WI38 (cell line): ENCODE results near the gene THSD4.
A peak's percentile ranks its signal among the peaks of the same experiment; 100 is the strongest.

Experiments used
- H3K4me3 ChIP-seq: 2 replicates; pipeline ENCODE4 v1.5.1; 2011; ENCODE audit warnings: low read depth, mild to moderate bottlenecking, control low read depth, low read length
- TF ChIP-seq, protein P1 (sequence below): IDR thresholded peaks from 2 replicates; pipeline ENCODE4 v1.5.1; 2012; ENCODE audit warnings: low read depth, mild to moderate bottlenecking, control low read depth, low read length

Gene THSD4

DNA sequence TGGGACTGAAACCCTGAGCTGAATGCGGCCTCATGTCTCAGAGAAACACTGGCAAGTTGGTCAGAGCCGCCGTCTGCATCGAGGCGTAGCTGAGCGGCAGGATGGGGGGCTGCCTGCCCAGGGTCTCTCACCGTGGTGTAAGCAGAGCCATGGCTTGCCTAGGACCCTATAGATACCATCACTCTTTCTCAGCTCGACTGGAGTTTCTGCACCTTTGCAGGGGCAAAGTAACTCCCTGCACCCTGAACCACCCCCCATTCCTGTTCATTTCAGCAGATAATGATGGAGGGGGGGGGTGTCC, 666.6 kb downstream of the THSD4 start:
- TF ChIP-seq, protein P1, sequence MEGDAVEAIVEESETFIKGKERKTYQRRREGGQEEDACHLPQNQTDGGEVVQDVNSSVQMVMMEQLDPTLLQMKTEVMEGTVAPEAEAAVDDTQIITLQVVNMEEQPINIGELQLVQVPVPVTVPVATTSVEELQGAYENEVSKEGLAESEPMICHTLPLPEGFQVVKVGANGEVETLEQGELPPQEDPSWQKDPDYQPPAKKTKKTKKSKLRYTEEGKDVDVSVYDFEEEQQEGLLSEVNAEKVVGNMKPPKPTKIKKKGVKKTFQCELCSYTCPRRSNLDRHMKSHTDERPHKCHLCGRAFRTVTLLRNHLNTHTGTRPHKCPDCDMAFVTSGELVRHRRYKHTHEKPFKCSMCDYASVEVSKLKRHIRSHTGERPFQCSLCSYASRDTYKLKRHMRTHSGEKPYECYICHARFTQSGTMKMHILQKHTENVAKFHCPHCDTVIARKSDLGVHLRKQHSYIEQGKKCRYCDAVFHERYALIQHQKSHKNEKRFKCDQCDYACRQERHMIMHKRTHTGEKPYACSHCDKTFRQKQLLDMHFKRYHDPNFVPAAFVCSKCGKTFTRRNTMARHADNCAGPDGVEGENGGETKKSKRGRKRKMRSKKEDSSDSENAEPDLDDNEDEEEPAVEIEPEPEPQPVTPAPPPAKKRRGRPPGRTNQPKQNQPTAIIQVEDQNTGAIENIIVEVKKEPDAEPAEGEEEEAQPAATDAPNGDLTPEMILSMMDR, result no peak
- no peak overlapping the region for H3K4me3 ChIP-seq

DNA sequence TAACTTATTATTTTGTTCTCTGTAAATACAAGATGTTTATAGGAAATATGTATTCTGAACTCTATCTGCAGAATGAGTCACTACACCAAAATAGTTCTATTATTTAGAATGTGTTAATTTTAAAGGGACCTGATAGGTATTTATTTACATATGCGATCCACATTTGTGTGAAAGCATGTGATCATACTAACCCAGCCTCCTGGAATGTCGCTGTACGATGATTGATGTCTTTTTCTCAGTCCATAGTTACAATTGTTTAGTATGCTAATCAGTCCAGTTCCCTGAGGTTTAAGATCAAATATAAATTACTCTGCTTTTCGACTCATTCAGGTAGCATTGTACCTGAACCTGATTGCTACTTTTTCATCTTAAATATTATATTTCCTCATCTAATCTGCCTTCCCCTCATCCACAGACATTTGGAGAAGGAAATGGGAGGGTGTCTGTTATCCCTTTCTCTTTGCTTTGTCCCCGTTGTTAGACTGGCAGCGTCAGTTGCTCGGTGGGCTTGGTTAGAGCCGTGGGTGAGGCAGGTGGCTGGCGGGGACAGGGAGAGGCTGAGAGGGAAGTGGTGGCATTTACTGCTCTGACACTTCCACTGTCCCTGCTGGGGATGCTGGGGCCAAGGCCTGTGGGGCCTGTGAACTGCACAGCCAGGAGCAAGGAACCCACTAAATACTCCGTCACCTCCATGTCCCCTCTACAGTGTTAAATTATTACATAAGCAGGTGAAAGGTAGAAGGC, 667.3 kb downstream of the THSD4 start:
- no peak overlapping the region for H3K4me3 ChIP-seq
- TF ChIP-seq, protein P1, result no peak

DNA sequence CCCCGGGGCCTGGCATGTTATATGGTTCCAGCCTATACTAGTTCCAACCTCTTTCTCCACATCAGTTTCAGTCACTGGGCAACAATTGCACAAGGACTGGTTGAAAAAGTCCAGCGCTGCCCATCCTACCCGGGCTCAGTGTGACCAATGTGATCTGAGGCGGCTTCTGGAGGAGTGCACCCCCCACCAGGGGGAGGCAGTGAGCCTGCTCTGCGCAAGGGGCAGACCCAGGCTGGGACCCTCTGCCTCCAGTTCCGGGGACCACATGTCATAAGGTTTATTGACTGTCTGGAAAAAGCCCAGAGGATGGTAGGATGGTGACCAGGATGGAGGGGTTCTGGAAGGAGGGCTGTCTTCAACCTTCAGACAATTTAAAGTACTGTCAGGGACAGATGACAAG, 669.4 kb downstream of the THSD4 start:
- no peak overlapping the region for H3K4me3 ChIP-seq
- TF ChIP-seq, protein P1, result peak; percentile 42

DNA sequence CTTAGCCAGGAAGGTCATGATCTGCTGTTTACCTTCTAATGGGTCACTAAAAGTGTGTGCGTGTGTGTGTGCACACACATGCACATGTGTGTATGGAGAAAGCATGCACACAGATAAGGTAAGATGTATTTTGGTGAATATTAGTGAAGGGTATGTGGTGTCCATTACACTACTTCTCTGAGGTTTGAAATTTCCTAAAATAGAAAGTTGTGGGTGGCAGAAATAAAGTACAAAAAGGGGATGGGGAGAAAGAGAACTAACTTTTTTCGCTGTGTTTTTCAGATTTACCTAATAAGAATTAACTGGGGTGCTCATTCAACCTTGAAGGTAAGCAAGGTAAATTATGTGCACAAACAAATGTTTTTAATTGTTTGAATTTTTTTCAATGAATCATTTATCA, 670.7 kb downstream of the THSD4 start:
- TF ChIP-seq, protein P1, result no peak
- H3K4me3 ChIP-seq, result no peak overlapping the region

DNA sequence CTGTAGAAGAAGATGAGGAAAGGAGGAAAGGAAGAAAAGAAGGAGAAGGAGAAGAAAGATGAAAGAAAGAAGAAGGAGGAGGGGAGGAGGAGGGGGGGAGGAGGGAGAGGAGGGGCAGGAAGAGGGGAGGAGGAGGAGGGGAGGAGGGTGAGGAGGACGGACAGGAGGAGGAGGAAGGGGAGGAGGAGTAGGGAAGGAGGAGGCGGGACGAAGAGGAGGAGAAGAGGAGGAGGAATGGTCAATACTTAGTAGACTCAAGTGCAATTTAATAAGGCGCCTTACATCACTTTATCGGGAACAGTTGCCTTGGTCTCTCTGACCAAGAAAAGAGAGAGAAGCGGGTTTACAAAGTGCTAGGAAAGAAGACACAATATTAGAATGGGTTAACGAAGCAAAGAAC, 671.4 kb downstream of the THSD4 start:
- TF ChIP-seq, protein P1, result no peak
- no peak overlapping the region for H3K4me3 ChIP-seq

DNA sequence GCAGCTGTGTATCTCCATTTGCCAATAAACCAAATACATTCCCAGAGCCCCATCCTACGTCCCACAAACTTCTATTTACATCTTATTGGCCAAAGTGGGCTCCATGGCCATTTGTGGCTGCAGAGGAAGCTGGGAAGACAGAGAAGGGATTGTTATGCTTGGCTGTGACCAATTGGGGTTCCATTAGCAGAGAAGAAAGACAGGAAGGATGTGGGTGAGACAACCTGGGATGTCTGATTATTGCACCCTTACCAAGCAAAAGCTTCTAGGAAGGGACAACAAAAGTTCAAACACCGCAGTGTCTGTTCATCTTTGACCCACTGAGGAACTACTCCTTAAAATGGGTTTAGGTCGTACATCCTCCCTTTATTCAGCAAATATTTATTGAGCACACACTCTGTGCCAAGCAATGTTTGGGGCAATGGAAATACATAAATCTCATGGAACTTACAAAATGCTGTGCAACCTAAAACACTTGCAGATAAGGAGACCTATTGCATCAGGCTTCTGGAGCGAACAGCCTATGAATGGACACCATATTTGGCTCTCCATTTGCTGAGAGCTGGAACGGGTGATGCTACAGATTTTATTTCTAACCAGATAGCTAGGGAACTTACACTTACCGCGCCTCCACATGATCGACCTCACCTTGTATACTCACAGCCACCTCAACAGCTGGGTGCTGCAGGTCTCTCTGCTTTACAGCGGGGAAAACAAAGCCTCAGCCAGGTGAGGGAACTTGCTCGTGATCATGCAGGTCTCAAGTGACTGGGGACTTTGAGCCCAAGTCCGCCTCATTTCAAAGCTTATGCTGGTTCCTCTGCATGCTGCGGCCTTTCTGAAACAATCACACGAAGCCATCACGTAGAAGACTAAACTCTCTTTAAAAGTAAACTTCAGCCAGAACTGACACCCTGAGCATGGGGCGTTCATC, 673.6 kb downstream of the THSD4 start:
- TF ChIP-seq, protein P1, result no peak
- H3K4me3 ChIP-seq, result no peak overlapping the region

DNA sequence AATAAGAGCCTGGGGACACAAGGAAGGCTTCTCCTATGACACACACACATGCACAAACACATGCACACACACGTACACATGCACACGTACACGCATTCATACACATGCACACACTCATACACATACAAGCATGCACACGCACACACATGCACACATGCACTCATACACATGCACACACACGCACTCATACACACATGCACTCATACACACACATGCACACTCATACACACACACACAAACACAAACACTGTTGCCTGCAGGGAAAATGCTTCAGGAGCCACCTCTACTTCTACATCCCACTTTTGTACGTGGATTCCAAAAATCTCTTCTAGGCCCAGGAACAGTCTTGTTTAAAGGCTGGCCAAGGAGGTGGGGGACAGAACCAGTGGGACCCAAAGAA, 674.3 kb downstream of the THSD4 start:
- H3K4me3 ChIP-seq, result no peak overlapping the region
- TF ChIP-seq, protein P1, result no peak
